IMR-90 (cell line): ENCODE data around the gene TTL. TPM values are rescaled to one million over a fixed set of nuclear protein-coding genes. Genes with fewer than 3 reads are reported as not detected.

Experiments
- ATAC-seq: fragments of 200-7000 bp; cut with Tn5 transposase; 2 replicates; pipeline ENCODE4 v1.9.1; 2020; ENCODE audit warnings: low read depth, mild to moderate bottlenecking, moderate library complexity
- BruUV-seq: library from RNA; stranded (reverse); fragments of 400-500 nt; replicated peaks from 2 replicates; lab custom pipeline; 2021; lab: Mats Ljungman, UMichigan
- CTCF ChIA-PET: fragments of 300-600 bp; formaldehyde crosslinking; extraction: SDS; loops from one replicate; lab custom pipeline; 2021; ENCODE audit warnings: antibody characterized with exemption; lab: Yijun Ruan, JAX
- POLR2A ChIA-PET: fragments of 300-600 bp; sonication (Branson Sonifier 250); formaldehyde crosslinking; loops from one replicate; lab custom pipeline; 2022; ENCODE audit warnings: antibody characterized with exemption; ENCODE audit not compliant: unreplicated experiment; lab: Charles Lee
- DNase-seq: peaks from one replicate; pipeline ENCODE4 v3.0.0; 2013
- H2AFZ ChIP-seq: replicated peaks from 2 replicates; pipeline ENCODE3; 2013; ENCODE audit warnings: low read length, mild to moderate bottlenecking; ENCODE audit not compliant: poor library complexity
- H2AK5ac ChIP-seq: 2 replicates; pipeline ENCODE4 v1.6.1; 2013; ENCODE audit warnings: low read depth, low read length, inconsistent platforms
- H2AK9ac ChIP-seq: replicated peaks from 2 replicates; pipeline ENCODE3; 2013; ENCODE audit warnings: mild to moderate bottlenecking, low read depth, low read length, moderate library complexity; ENCODE audit not compliant: poor library complexity
- H2BK120ac ChIP-seq: 2 replicates; pipeline ENCODE4 v1.6.1; 2013; ENCODE audit warnings: low read depth, low read length, inconsistent platforms
- H2BK15ac ChIP-seq: 3 replicates; pipeline ENCODE4 v1.6.1; 2013; ENCODE audit warnings: low read depth, low read length, inconsistent platforms
- H2BK20ac ChIP-seq: 2 replicates; pipeline ENCODE4 v1.6.1; 2013; ENCODE audit warnings: low read depth, mild to moderate bottlenecking, inconsistent platforms, low read length, moderate library complexity
- H2BK5ac ChIP-seq: 2 replicates; pipeline ENCODE4 v1.6.1; 2013; ENCODE audit warnings: mild to moderate bottlenecking, low read depth, low read length, inconsistent platforms; ENCODE audit not compliant: poor library complexity, severe bottlenecking
- H3K14ac ChIP-seq: replicated peaks from 2 replicates; pipeline ENCODE4 v1.6.1; 2013; ENCODE audit warnings: low read depth, low read length, inconsistent platforms
- H3K18ac ChIP-seq: 2 replicates; pipeline ENCODE4 v1.6.1; 2013; ENCODE audit warnings: low read depth, low read length, control low read depth
- H3K23ac ChIP-seq: 2 replicates; pipeline ENCODE4 v1.6.1; 2013; ENCODE audit warnings: low read depth, low read length, inconsistent platforms
- H3K27ac ChIP-seq: 2 replicates; pipeline ENCODE4 v1.5.1; 2013; ENCODE audit warnings: mild to moderate bottlenecking, control low read depth, low read length; ENCODE audit not compliant: insufficient read depth
- H3K27me3 ChIP-seq: 2 replicates; pipeline ENCODE4 v1.6.1; 2013; ENCODE audit warnings: low read length; ENCODE audit not compliant: control insufficient read depth, insufficient read depth
- H3K36me3 ChIP-seq: 2 replicates; pipeline ENCODE4 v1.6.1; 2013; ENCODE audit warnings: low read length, mixed read lengths; ENCODE audit not compliant: control insufficient read depth, insufficient read depth
- H3K4ac ChIP-seq: 2 replicates; pipeline ENCODE4 v1.6.1; 2013; ENCODE audit warnings: low read depth, low read length, inconsistent platforms
- H3K4me1 ChIP-seq: 2 replicates; pipeline ENCODE4 v1.6.1; 2013; ENCODE audit warnings: low read length, mixed read lengths; ENCODE audit not compliant: control insufficient read depth, insufficient read depth
- H3K4me2 ChIP-seq: 2 replicates; pipeline ENCODE4 v1.6.1; 2013; ENCODE audit warnings: low read depth, mild to moderate bottlenecking, control low read depth, low read length, moderate library complexity
- H3K4me3 ChIP-seq: 2 replicates; pipeline ENCODE4 v1.5.1; 2013; ENCODE audit warnings: low read depth, mild to moderate bottlenecking, control low read depth, low read length, moderate library complexity; ENCODE audit not compliant: insufficient read depth
- H3K56ac ChIP-seq: 2 replicates; pipeline ENCODE4 v1.6.1; 2013; ENCODE audit warnings: low read length, inconsistent platforms; ENCODE audit not compliant: insufficient read depth; ENCODE audit errors: extremely low read depth
- H3K79me1 ChIP-seq, 2 experiments: 2 replicates each; pipeline ENCODE4 v1.6.1; 2013; ENCODE audit warnings: low read length in 2 of 2, inconsistent platforms in 1 of 2, low read depth in 1 of 2
- H3K9ac ChIP-seq: 2 replicates; pipeline ENCODE4 v1.6.1; 2013; ENCODE audit warnings: low read depth, low read length, control low read depth
- H3K9me1 ChIP-seq: 2 replicates; pipeline ENCODE4 v1.6.1; 2013; ENCODE audit warnings: low read length, inconsistent platforms; ENCODE audit not compliant: insufficient read depth
- H3K9me3 ChIP-seq: 2 replicates; pipeline ENCODE4 v1.6.1; 2013; ENCODE audit warnings: low read length; ENCODE audit not compliant: control insufficient read depth, insufficient read depth
- H4K20me1 ChIP-seq: 2 replicates; pipeline ENCODE4 v1.6.1; 2013; ENCODE audit warnings: low read length, inconsistent platforms; ENCODE audit not compliant: insufficient read depth
- H4K5ac ChIP-seq: 2 replicates; pipeline ENCODE4 v1.6.1; 2013; ENCODE audit warnings: mild to moderate bottlenecking, low read depth, low read length, control low read depth
- H4K8ac ChIP-seq, 2 experiments: 2 replicates each; pipeline ENCODE4 v1.6.1; 2013; ENCODE audit warnings: low read depth in 2 of 2, low read length in 2 of 2, control low read depth in 1 of 2, inconsistent platforms in 1 of 2
- H4K91ac ChIP-seq: 2 replicates; pipeline ENCODE4 v1.6.1; 2013; ENCODE audit warnings: low read depth, low read length, inconsistent platforms; ENCODE audit not compliant: insufficient read depth
- CEBPB ChIP-seq: IDR thresholded peaks from 2 replicates; pipeline ENCODE4 v1.6.1; 2012; ENCODE audit warnings: low read depth, low read length, improper control_type of control experiment
- NFE2L2 ChIP-seq: fragments of 150-350 bp; IDR thresholded peaks from 2 replicates; pipeline ENCODE4 v1.6.1; 2016; ENCODE audit warnings: low read depth, mild to moderate bottlenecking, low read length
- WGBS, 2 experiments: methylation state at CpG; one replicate each; pipeline versions ENCODE4 v1.1.5 to v1.1.7; 2013; ENCODE audit warnings: missing lambda C conversion rate in 2 of 2; ENCODE audit not compliant: insufficient read length in 1 of 2; ENCODE audit errors: extremely low coverage in 2 of 2; 5-methylcytosine and 5-hydroxymethylcytosine counted together
- dilution Hi-C: fragments of 300-500 bp; cut with HindIII; formaldehyde crosslinking; loops from one replicate; pipeline ENCODE4 v1.14.3; 2018; ENCODE audit warnings: low sequenced_read_pairs; ENCODE audit not compliant: unreplicated experiment
- in situ Hi-C: fragments of 300-500 bp; cut with MboI; formaldehyde crosslinking; loops from 3 replicates; pipeline ENCODE4 v1.14.3; 2019; ENCODE audit warnings: low sequenced_read_pairs, inconsistent platforms, mixed read lengths
- intact Hi-C: fragments of 100-400 bp; cut with micrococcal nuclease; formaldehyde crosslinking; loops from 2 replicates; pipeline ENCODE4 v1.10.0; 2022
- polyA plus RNA-seq, 3 experiments: library from polyadenylated mRNA; depleted of rRNA; stranded (reverse); fragments of >200 nt; gene quantifications; 2 replicates each; pipeline ENCODE4 v1.2.3, GENCODE V29; 2012; ENCODE audit warnings: low replicate concordance in 1 of 3
- total RNA-seq: library from RNA; depleted of rRNA; stranded (reverse); fragments of >200 nt; gene quantifications from 2 replicates; pipeline ENCODE4 v1.2.3, GENCODE V29; 2012

TTL gene
- total and polyA plus RNA-seq, 2 of the 4 experiments (the other 2 are of a cell fraction): 18.2 to 36.2 TPM

GRCh38 chr2:112487444-112487961, 5.5 kb downstream of the TTL start:
- DNase-seq (no peak), ATAC-seq (no peak)
- Histone ChIP-seq H2BK15ac (no peak overlapping the region), H2BK5ac (no peak overlapping the region), H4K5ac (no peak overlapping the region), H3K56ac (no peak overlapping the region), H4K91ac (no peak overlapping the region), H3K27ac (no peak overlapping the region), H3K18ac (no peak overlapping the region), H3K79me1 (peaks cover 34 to 58% of the 10 kb centered on the region in 2 experiments), H3K9ac (no peak overlapping the region), H3K36me3 (peaks cover 10% of the 10 kb centered on the region), H3K4me2 (no peak overlapping the region), H4K20me1 (peaks cover 5% of the 10 kb centered on the region), H2AK5ac (no peak overlapping the region; the same call in 1 of the 2 replicates), H3K9me1 (peaks cover 20% of the 10 kb centered on the region; the same call in 1 of the 2 replicates), H2BK20ac (no peak overlapping the region), H3K23ac (no peak overlapping the region), H3K4me1 (peaks cover 2% of the 10 kb centered on the region; the same call in 1 of the 2 replicates), H3K4ac (no peak overlapping the region), H2AK9ac (no peak overlapping the region), H3K9me3 (no peaks in the 10 kb centered on the region), H4K8ac (no peak overlapping the region), H3K27me3 (no peaks in the 10 kb centered on the region), H2AFZ (no peak overlapping the region), H3K4me3 (no peak overlapping the region), H2BK120ac (no peak overlapping the region), H3K14ac (no peak overlapping the region)
- BruUV-seq: no TSS peak
- ChIA-PET POLR2A (no interaction called here), CTCF (no interaction called here)
- 80% methylated on average over 1 of the region's 4 CpGs; no CpG with 5 or more reads in 1 of the 2 experiments for WGBS, 2 experiments
- in situ Hi-C loops (no loop called here), dilution Hi-C loops (no loop called here), intact Hi-C loops (loop anchor here (1.0 kb wide), 1 partner anchor 8 kb away; no protein-coding TSS in a partner anchor)
- TF ChIP-seq NFE2L2 (no peak), CEBPB (peak; percentile 49)
